HL-60 (cell line): Measurements from ENCODE around the gene MLN.

Experiments used
- DNase-seq, 2 experiments: peaks; one replicate each; pipeline ENCODE4 v3.0.0-alpha.2; 2010 to 2020; ENCODE audit warnings: low read depth in 1 of 2, low spot score in 1 of 2
- H3K27ac ChIP-seq: fragments of 250-450 bp; sonication (Bioruptor Pico); replicated peaks from 2 replicates; pipeline ENCODE4 v1.5.1; 2020; ENCODE audit warnings: mild to moderate bottlenecking, moderate library complexity
- H3K27me3 ChIP-seq: fragments of 250-450 bp; sonication (Bioruptor Pico); 2 replicates; pipeline ENCODE4 v1.5.1; 2021; ENCODE audit warnings: mild to moderate bottlenecking, moderate library complexity; ENCODE audit not compliant: insufficient read depth, poor library complexity, severe bottlenecking
- H3K4me3 ChIP-seq: replicated peaks from 2 replicates; pipeline ENCODE4 v1.5.1; 2011; ENCODE audit warnings: mild to moderate bottlenecking, control low read depth, low read length; ENCODE audit not compliant: insufficient read depth
- CTCF ChIP-seq: IDR thresholded peaks from one replicate; pipeline ENCODE4 v1.5.1; 2011; ENCODE audit warnings: low read length, control low read depth, inconsistent platforms; ENCODE audit not compliant: insufficient read depth
- GABPA ChIP-seq: IDR thresholded peaks from 2 replicates; pipeline ENCODE4 v1.6.1; 2012; ENCODE audit warnings: low read depth
- POLR2AphosphoS5 ChIP-seq: IDR thresholded peaks from 2 replicates; pipeline ENCODE4 v1.6.1; 2012; ENCODE audit warnings: low read depth
- REST ChIP-seq: IDR thresholded peaks from 2 replicates; pipeline ENCODE4 v1.6.1; 2012; ENCODE audit warnings: low read depth; ENCODE audit not compliant: insufficient replicate concordance
- SPI1 ChIP-seq: IDR thresholded peaks from 2 replicates; pipeline ENCODE4 v1.6.1; 2012; ENCODE audit warnings: low read depth, mild to moderate bottlenecking, borderline replicate concordance

Gene MLN

DNA sequence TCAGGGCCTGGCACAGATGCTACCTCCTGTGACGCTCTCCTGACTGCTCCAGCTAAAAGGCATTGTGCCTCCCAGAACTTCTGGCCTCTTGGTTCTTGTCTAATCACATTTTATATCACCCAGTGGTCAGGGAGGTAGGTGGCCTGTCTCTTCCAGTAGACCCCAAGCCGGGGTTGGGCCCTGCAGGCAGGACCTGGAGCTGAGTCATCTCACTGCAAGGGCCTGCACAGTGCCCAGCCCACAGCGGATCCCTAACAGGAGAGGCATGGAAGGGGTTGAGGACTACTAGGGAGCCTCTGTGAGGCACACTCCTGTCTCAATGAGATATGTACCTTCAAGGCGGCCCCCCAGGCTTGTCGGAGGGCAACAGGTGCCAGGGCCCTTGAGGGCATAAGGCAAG lies 21.2 kb downstream of the MLN start:
- H3K27me3 ChIP-seq, result no peaks in the 10 kb centered on the region
- no peak for DNase-seq
- TF ChIP-seq SPI1, result no peak
- TF ChIP-seq CTCF, result no peak
- no peak for TF ChIP-seq REST
- TF ChIP-seq GABPA, result no peak
- no peak overlapping the region for H3K4me3 ChIP-seq
- H3K27ac ChIP-seq, result no peak overlapping the region

DNA sequence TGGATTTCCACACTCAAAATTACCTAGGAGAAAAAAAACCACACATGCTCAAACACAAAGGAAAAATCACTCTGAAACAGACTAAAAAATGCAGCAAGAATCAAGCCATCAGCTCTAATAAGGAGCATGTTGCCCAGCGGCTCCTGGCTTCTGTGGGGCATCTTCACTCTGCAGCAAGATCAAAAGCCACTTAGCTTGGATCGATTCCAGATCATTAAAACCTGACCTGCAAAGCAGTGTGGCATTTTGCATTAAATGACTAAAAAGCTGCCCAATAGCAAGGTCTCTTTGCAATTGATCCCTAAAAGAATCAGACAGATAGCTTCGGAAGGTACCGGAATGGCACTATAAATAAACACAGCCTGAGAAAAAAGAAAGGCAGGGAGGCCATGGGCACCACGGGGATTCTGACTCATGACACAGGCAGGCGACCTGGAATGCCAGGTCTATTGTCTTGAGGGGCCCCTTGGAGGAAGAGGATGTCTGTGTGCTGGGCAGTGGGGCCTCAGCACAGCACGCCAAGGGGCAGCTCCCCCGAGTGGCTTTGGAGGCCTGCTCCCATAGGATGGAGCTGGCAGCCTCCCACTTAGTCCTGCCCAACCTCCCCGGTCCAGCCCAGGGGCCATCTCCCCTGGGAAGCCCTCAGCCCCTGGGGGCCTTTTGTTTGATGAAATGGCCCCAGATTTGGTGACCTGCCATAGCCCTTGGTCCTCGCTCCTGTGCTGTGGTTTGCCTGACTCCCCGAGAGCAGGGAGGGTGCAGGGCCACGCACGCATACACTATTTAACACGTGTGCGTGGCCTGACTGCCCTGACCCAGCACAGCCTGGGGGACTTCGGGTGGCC lies 22.4 kb downstream of the MLN start:
- Histone ChIP-seq H3K27me3 (no peaks in the 10 kb centered on the region), H3K4me3 (no peak overlapping the region), H3K27ac (no peak overlapping the region)
- no peak for DNase-seq
- no peak for TF ChIP-seq CTCF
- no peak for TF ChIP-seq GABPA
- TF ChIP-seq REST, result no peak
- TF ChIP-seq SPI1, result no peak
- TF ChIP-seq POLR2AphosphoS5, result no peak; the same call in 1 of the 2 replicates

- no peak for DNase-seq
- TF ChIP-seq POLR2AphosphoS5, result no peak
- no peak for TF ChIP-seq SPI1
- TF ChIP-seq REST, result no peak
- TF ChIP-seq GABPA, result no peak
- no peak for TF ChIP-seq CTCF
- Histone ChIP-seq H3K27ac (no peak overlapping the region), H3K27me3 (no peaks in the 10 kb centered on the region), H3K4me3 (no peak overlapping the region)
Measured at GRCh38 chr6:33779895-33780294, 23.9 kb downstream of the MLN start.
